Suprapubic skin (tissue), 4 donors: ENCODE measurements around the gene LAMC3.

Experiments
- EP300 ChIP-seq: sonication (generic); formaldehyde crosslinking; IDR thresholded peaks from one replicate; pipeline ENCODE4 v1.6.1; 2017; ENCODE audit warnings: antibody characterized with exemption
- POLR2AphosphoS5 ChIP-seq, 3 donors: sonication (generic); formaldehyde crosslinking; IDR thresholded peaks; one replicate each; pipeline ENCODE4 v1.6.1; 2017; ENCODE audit warnings: antibody characterized with exemption in 3 of 3
- TF ChIP-seq, protein P1 (sequence below), 2 donors: fragments of 200-600 bp in 1 of 2; fragments of 450-650 bp in 1 of 2; sonication (generic) in 1 of 2; IDR thresholded peaks; one replicate each; pipeline ENCODE4 v1.5.1; 2016 to 2019; ENCODE audit warnings: antibody characterized with exemption in 2 of 2, mild to moderate bottlenecking in 1 of 2, moderate library complexity in 1 of 2

DNA sequence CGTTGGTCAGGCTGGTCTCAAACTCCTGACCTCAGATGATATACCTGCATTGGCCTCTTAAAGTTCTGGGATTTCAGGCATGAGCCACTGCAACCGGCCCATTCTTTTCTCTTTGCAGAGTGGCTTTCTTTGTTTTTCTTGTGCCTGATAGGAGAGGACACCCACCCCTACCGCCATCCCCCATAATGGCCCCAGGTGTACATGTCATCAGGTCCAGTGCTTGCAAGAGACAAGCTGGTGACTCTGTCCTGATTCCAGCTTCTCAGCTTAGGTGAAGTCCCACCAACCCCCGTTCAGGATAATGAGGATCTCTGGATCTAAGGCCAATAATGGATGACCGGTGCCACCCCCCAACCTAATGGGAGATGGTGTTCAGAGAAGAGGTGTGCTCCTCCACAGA is 85.0 kb downstream of the LAMC3 start:
- TF ChIP-seq, protein P1, sequence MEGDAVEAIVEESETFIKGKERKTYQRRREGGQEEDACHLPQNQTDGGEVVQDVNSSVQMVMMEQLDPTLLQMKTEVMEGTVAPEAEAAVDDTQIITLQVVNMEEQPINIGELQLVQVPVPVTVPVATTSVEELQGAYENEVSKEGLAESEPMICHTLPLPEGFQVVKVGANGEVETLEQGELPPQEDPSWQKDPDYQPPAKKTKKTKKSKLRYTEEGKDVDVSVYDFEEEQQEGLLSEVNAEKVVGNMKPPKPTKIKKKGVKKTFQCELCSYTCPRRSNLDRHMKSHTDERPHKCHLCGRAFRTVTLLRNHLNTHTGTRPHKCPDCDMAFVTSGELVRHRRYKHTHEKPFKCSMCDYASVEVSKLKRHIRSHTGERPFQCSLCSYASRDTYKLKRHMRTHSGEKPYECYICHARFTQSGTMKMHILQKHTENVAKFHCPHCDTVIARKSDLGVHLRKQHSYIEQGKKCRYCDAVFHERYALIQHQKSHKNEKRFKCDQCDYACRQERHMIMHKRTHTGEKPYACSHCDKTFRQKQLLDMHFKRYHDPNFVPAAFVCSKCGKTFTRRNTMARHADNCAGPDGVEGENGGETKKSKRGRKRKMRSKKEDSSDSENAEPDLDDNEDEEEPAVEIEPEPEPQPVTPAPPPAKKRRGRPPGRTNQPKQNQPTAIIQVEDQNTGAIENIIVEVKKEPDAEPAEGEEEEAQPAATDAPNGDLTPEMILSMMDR (IDR thresholded peaks at IDR 0.05), result no peak
- no peak for TF ChIP-seq POLR2AphosphoS5 (IDR thresholded peaks at IDR 0.05)
- no peak for TF ChIP-seq EP300
